OCI-M2 (cell line): ENCODE measurements around the gene PHLDA1.
"Not testable (repeated sequence)": the region's sequence is repeated elsewhere in the genome, so short reads cannot be mapped to it uniquely, and the experiment has no call there.

Source experiments
- DNase-seq: peaks from one replicate; lab custom pipeline; 2025; ENCODE audit not compliant: unreplicated experiment; lab: John Stamatoyannopoulos, UW

PHLDA1 gene

DNA sequence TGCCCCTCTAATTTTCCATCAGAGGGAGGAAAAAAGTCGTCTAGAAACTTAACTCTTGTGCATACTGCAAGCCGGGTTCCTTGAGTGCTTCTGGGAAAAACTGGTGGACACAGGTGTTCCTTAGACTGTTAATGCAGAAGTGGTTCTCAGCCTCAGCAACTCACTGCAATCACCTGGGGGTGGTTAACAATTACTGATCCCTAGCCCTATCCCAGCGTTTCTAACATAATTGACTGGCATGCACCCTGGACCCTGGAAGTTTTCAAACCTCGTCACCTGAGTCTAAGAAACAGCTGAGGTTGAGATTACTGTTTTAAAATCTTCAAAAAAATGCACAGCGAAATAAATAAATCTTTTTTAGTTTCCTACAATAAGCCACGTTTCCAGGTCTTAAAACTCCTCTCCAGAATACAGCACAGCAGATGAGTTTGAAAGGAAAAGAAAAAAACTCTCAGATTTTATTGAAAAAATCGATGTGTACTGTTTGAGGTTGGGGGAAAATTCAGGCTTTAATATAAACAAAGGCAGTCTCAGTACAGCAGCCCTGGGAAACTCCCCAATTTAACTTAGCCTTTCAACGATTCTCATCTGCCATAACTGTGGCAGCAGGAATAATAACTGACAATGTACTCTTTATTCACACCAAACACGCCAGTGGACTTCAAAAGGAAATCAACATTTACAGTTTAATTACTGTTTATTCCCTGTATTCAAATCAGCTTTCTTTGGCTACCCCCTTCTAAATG is 45.4 kb downstream of the PHLDA1 start:
- DNase-seq: no peak

DNA sequence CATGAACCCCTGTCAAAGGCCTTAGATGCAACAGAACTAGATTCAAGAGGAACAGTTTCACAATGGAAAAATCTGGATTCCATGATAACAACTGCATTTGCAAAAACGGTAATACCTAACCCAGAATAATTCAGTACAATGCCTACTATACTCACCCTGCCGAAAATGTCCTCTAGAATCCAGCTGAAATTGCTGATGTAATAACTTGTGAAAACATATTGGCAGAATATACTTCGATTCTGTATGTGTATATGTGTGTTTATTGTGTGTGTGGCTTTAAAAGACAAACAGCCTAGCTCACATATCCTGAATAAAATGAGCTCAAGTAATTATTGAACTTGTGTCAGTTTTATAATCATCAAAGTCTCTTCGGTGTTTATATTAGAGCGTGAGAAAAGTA is 46.0 kb downstream of the PHLDA1 start:
- no peak for DNase-seq

DNA sequence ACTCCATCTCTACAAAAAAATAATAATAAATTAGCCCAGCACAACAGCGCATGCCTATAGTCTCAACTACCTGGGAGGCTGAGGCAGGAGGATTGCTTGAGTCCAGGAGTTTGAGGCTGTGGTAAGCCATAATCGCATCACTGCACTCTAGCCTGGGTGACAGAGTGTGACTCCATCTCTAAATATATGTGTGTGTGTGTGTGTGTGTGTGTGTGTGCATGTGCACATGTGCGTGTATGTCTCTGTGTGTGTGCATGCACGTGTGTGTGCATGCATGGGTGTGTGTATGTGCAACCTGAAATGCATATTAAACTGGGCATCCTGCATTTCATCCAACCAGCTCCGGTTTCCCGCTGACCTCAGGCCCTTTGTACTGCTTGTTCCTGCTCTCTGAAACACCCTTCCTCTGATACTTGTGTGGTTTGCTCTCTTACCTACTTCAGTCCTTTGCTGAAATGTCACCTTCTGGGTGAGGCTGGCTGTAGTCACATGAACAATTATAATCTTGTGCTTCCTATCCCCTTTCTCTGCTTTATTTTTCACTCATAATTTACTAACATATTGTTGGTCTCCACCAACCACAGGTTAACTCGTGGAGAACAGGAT is 46.9 kb downstream of the PHLDA1 start:
- DNase-seq: no peak

DNA sequence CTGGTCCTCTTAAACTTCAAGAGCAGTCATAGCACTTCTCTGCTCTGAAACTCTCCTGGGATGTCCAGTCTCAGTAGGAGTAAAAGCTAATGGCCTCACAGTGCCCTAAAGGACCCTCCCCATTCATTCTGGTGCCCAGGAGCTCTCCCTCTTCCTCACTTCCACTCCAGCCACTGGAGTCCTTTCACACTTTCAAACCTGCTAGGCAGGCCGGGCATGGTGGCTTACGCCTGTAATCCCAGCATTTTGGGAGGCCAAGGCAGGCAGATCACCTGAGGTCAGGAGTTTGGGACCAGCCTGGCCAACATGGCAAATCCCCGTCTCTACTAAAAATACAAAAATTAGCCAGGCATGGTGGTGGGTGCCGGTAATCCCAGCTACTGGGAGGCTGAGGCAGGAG is 47.7 kb downstream of the PHLDA1 start:
- DNase-seq: not testable (repeated sequence)

DNA sequence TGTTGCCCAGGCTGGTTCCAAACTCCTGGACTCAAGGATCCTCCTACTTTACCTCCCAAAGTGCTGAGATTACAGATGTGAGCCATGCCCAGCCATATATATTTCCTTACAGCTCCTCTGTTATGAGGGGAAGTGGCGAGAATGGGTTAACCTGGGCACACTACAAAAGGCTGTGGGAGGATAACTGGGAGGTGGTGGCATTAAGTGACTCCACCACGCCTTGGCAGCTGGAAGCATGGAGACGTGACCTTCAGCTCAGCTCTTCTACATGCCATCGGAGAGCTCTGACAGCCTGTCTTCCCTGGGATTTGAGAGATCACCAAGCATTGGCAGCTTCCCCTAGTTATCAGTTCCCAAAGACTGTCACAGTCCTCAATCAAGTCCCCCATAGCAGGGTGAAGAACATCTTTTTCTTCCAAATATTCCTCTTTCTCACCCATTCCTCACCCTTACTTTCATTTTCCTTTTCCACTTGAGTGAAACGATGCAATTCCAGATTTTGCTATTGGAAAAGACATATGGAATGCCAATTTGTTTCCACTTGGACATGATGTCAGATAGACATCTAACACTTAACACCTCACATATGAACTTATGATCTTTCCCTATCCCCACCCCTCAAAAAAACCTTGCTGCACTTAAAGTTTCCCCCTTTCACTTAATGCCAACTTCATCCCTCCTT is 48.5 kb downstream of the PHLDA1 start:
- no peak for DNase-seq

DNA sequence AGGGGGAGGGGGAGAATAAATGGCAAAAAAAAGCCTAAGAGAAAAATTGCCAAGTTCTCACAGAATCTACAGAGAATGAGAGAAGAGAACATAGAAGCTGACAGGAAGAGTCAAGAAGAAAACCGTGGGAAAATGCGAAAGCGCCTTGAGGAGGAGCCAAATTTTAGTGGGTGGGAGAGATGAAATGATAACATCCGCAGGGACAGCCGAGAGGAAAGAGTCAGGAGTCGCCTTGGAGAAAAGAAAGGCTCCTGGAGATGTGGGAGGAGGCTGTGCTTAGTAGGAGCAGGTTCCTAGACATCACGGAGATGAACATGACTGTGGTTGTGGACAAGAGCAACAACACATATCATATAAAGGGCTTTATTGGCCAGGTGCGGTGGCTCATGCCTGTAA is 49.4 kb downstream of the PHLDA1 start:
- DNase-seq: no peak

DNA sequence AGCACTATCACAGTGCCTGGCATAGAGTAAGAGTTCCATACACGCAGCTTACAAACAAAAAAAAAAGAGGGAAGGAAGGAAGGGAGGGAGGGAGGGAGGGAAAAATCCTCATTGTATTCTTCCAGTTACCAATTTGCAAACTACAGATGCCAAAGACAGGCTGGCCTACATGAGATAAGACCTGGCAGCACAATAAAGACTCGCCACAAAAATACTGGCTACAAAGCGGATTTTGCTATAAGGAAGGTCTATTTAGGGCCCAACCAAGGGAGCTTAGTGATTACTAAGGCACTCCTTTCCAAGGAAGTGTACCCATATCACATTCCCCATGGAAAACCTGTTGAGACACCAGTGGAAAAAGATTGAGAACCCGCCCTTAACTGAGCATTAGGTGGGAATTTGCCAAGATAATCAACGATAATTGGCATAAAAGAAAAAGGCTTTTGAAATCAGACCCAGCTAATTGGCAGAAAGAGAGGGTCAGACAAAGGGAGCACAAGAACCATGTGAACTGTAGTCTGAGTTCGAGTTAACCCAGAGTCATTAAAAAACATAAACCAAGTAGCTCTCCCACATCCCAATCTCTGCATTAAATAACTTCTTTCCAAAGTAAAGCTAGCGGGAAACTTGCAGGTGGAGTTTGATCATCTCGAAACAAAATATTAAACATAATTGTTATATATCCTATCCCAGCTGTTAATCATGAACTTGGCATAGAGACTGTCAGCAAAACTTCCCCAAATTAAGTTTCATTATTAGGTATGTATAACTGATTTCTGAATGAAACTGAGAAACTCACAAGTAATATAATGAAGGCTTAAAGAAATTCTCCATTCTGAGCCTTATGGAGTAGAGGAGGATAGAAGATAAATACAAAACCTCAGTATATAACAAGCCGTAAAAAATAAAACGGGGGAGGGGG is 50.1 kb downstream of the PHLDA1 start:
- no peak for DNase-seq

DNA sequence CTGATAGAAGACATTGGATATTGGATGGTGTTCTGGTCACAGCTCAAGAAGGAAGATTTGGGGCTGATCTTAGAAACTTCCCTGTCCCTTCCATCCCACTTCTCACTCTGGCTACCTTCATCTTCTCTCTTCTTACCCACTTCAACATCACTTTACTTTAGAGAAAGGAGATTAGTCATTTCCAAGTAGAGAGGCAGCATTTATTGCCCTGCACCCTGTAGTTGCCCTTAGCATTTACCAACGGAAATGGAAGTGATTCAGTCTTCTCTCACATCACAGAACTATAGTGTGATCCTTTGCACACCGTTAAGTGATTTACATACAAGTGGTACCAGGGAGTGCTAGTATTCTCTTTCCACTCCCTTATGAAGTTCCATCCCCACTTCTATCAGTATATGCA is 52.4 kb downstream of the PHLDA1 start:
- DNase-seq: no peak

DNA sequence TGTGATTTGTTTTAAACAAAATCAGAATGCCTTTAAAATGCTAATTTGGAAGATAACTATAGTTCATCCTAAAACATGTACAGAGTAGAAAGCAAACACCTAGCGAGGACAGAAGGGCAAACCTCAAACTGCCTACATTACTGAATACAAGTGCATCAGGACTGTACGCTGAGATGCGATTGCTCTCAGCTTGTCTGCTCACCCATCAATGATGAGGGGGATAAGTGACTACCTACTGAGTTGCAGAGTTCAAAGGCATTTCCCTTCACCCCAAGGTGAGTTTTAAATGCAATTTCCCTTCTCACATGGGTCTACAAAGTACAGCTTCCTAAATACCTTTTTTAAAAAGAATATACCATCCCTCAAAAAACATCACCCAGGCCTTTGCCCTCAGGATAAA is 52.9 kb downstream of the PHLDA1 start:
- DNase-seq: no peak

DNA sequence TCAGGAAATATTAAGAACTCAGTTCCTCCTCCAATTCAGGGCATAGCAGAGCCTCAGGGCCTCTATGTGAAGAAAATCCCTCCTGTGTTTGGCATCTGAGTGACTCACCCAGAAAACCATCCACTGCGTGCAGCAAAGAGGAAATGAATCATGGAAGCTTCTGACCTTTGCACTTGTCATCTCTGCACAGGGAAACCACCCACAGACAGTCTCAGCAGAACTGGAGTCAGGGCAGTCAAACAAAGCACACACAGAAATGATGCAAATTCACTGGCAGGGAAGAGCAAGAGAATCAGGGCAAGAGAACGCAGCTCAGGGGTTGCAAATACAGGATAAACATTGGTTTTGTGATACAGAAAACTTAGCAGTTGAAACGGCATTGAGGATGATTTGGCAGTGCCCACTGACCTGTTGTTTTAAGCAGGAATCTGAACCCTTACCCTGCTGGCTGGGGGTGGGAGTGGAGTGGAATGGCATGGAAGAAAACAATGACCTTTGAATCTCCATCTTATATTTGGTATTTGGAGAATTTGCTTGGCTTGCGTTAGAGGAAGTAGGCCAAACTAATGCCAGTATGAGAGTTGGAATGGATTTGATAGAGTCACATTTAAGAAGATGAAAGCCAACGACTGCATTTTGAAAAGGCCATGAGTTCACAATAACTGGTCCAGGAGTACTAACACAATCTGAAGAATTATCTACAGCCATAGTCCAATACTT is 53.5 kb downstream of the PHLDA1 start:
- DNase-seq: no peak

DNA sequence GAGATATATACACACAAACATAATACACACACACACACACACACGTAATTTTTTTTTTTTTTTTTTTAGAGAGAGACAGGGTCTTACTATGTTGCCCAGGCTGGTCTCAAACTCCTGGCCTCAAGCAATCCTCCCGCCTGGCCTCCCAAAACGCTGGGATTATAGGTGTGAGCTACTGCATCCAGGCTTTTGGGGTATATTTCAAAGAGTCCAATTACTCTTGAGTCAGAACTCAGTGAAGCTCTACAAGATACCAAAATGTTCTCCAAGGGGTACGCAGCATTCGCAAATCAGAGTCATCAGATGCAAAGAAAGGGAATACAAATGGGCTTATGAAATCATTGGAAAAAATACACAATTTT is 54.0 kb downstream of the PHLDA1 start:
- no peak for DNase-seq

DNA sequence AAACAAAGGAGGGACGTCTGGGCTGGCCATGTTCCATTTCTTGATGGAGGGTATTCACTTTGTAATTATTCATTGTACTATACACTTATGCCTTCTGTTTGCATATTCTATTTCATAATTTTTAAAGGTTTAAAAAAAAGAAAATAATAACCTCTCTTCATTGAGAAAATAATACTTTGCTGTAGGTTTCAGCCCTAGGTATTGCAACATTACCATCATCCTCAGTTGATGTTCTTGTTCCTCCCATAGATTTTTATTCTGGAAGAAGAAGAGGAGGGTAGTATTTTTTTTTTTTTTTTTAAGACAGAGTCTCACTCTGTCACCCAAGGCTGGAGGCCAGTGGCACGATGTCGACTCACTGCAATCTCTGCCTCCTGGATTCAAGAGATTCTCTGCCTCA is 54.7 kb downstream of the PHLDA1 start:
- DNase-seq: no peak

DNA sequence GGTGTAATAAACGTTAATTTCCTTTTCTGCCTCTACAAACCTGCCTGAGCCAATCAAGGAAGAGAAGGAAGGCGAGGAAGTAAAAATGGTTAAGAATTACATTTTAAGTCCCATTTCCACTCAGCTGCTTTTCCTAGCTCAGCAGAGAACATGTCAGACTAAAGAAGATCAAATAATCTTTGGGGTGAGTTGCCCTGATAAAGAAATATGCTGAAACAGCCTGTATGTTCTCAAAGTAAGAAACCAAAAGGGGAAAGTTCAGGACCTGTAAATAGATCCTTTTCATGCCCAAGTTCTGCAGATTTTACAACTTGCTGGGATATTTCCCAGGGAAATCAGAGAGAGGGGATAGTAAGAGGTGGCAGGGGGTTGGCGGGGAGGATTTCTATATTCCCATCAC is 55.5 kb downstream of the PHLDA1 start:
- DNase-seq: no peak

DNA sequence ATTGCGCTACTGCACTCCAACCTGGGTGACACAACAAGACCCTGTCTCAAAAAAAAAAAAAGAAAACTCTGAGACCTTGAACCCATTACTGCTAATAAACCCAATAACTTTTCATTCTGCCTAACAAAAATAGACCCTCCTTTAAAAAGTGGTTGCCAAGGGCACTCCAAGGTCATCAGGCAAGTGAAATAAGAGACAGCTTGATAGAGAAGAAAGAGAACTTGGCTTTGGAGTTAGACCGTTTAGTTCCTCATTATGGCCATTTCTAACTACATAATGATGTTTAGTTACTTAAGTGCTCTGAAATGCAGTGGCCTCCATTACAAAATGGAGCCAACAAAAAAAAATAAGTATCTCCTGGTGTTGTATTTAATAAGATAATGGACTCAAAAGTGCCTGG is 55.9 kb downstream of the PHLDA1 start:
- DNase-seq: no peak
